GM18502 (cell line): ENCODE data around the gene EPS8.

Source experiments
- ATAC-seq: cut with Tn5 transposase; IDR thresholded peaks from one replicate; pipeline ENCODE4 v1.9.1; 2021; ENCODE audit warnings: mild to moderate bottlenecking; ENCODE audit not compliant: unreplicated experiment, poor library complexity

The EPS8 gene

GRCh38 chr12:15801770-15802744 lies 12.9 kb upstream of the EPS8 start:
- no peak for ATAC-seq

- no peak for ATAC-seq
Measured at GRCh38 chr12:15800278-15800677, 11.1 kb upstream of the EPS8 start.

- no peak for ATAC-seq
Measured at GRCh38 chr12:15797818-15798217, 8.6 kb upstream of the EPS8 start.

- no peak for ATAC-seq
Measured at GRCh38 chr12:15796493-15797141, 7.4 kb upstream of the EPS8 start.

- no peak for ATAC-seq
Measured at GRCh38 chr12:15794836-15795235, 5.6 kb upstream of the EPS8 start.

GRCh38 chr12:15794196-15794595 lies 5.0 kb upstream of the EPS8 start:
- ATAC-seq = no peak

- peak; percentile 54 for ATAC-seq
Measured at GRCh38 chr12:15788233-15789219, 662 bp downstream of the EPS8 start.

GRCh38 chr12:15787778-15788177 lies 1.4 kb downstream of the EPS8 start:
- no peak for ATAC-seq

GRCh38 chr12:15786772-15787171 lies 2.4 kb downstream of the EPS8 start:
- ATAC-seq = no peak

- ATAC-seq = no peak
Measured at GRCh38 chr12:15783288-15783687, 5.9 kb downstream of the EPS8 start.

- ATAC-seq = no peak
Measured at GRCh38 chr12:15782667-15783066, 6.5 kb downstream of the EPS8 start.

GRCh38 chr12:15779925-15780324 lies 9.3 kb downstream of the EPS8 start:
- no peak for ATAC-seq

- ATAC-seq = no peak
Measured at GRCh38 chr12:15778126-15778525, 11.1 kb downstream of the EPS8 start.

GRCh38 chr12:15777355-15778012 lies 11.7 kb downstream of the EPS8 start:
- ATAC-seq = no peak

- no peak for ATAC-seq
Measured at GRCh38 chr12:15776532-15776931, 12.7 kb downstream of the EPS8 start.

GRCh38 chr12:15774819-15775218 lies 14.4 kb downstream of the EPS8 start:
- ATAC-seq = no peak

- no peak for ATAC-seq
Measured at GRCh38 chr12:15772405-15773018, 16.7 kb downstream of the EPS8 start.

- no peak for ATAC-seq
Measured at GRCh38 chr12:15770581-15770980, 18.6 kb downstream of the EPS8 start.

GRCh38 chr12:15770021-15770420 lies 19.2 kb downstream of the EPS8 start:
- ATAC-seq = no peak
